SK-MEL-5 (cell line): ENCODE data around the gene CACNA2D3. TPM values are rescaled to one million over a fixed set of nuclear protein-coding genes. Genes with fewer than 3 reads are reported as not detected.
"Not testable (repeated sequence)": the region's sequence is repeated elsewhere in the genome, so short reads cannot be mapped to it uniquely, and the experiment has no call there.

Experiments used
- DNase-seq: peaks from one replicate; pipeline ENCODE4 v3.0.0-alpha.2; 2016; ENCODE audit warnings: low read depth, low spot score
- in situ Hi-C: cut with HindIII; loops from 2 replicates; pipeline ENCODE4 v1.10.0; 2016; ENCODE audit warnings: low sequenced_read_pairs, high pct_unique_total_duplicates, low pct_unique_long_range_greater_than_20kb
- polyA plus RNA-seq, 2 experiments: library from polyadenylated mRNA; depleted of rRNA; stranded (reverse); fragments of >200 nt; gene quantifications; 2 replicates each; pipeline ENCODE4 v1.2.3, GENCODE V29; 2015
- total RNA-seq: library from RNA; depleted of rRNA; stranded (reverse); fragments of >200 nt; shearing (Covaris generic); gene quantifications from 2 replicates; pipeline ENCODE4 v1.2.3, GENCODE V29; 2014; rRNA removed

The CACNA2D3 gene
- not detected in 2 replicates for total RNA-seq
- polyA plus RNA-seq (2015; cell fraction: cytosol; rRNA removed) = not detected in 2 replicates
- polyA plus RNA-seq (2015; cell fraction: nucleus; rRNA removed) = not detected in 2 replicates

- in situ Hi-C loops = no loop called here
- no peak for DNase-seq
Observed at GRCh38 chr3:54122324-54123002, at the start of gene CACNA2D3. TSS of gene CACNA2D3 (plus strand) at chr3:54122552.

DNA sequence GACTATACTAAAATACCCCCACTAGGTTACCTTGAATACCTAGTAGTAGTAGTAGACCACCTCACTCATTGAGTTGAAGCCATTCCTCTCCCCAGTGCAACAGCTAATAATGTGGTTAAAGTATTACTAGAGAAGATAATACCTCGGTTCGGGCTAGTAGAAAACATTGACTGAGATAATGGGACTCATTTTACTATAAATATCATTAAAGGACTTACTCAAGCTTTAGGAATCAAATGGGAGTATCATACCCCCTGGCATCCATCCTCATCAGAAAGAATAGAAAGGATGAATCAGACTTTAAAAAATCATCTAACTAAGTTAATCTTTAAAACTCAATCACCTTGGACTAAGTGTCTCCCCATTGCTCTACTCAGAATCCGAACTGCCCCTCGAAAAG is 49.0 kb upstream of the CACNA2D3 start:
- no peak for DNase-seq
- in situ Hi-C loops = no loop called here

- no peak for DNase-seq
- in situ Hi-C loops = no loop called here
Observed at GRCh38 chr3:54079314-54079713, 43.0 kb upstream of the CACNA2D3 start.

DNA sequence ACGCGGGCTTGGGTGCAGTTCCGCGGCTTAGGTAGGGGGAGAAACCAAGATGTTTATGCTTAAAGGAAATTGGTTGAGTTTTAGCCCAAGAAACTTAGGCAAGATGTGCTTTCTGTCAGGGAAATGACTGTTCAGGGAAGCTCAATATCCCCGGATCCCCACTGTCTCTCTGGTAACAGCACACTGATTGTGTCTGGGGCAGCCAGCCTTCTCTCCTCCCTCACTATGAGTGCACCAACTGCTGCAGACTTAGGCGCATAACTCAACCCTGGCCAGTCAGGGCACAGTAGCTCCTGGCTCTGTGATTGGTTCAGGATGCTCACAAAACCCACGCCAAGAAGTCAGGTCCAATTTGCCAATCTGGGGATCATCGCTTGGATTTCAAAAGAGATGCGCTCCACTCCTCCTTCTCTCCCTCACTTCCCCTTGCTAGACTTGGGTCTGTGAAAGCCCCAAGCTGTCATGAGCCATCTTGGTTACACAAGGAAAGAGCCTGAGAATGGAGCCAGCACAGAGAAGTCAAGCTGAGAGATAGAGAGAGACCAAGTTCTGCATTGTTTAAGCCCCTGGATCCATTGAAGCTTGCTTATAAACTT is 42.5 kb upstream of the CACNA2D3 start:
- no peak for DNase-seq
- in situ Hi-C loops = no loop called here

DNA sequence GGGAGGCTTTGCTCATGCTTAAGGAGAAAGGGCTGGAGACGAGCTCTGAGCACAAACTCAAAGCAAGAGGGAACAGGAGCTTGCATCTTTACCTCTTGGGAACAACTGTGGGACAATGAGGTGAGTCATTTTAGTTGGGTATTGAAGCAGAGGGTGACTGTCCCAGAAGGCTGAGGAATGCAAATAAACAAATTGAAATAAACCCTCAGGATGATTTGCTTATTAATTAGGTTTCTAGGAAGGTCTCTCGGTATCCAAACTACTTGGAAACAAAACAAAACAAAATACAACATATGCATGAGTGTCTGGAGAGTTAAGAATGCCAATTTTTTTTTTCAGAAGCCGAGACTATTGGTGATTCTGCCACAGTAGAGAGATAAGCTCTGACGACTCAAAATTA is 38.4 kb upstream of the CACNA2D3 start:
- in situ Hi-C loops = no loop called here
- DNase-seq = no peak

- DNase-seq = no peak
- in situ Hi-C loops = no loop called here
Observed at GRCh38 chr3:54085936-54086335, 36.4 kb upstream of the CACNA2D3 start.

DNA sequence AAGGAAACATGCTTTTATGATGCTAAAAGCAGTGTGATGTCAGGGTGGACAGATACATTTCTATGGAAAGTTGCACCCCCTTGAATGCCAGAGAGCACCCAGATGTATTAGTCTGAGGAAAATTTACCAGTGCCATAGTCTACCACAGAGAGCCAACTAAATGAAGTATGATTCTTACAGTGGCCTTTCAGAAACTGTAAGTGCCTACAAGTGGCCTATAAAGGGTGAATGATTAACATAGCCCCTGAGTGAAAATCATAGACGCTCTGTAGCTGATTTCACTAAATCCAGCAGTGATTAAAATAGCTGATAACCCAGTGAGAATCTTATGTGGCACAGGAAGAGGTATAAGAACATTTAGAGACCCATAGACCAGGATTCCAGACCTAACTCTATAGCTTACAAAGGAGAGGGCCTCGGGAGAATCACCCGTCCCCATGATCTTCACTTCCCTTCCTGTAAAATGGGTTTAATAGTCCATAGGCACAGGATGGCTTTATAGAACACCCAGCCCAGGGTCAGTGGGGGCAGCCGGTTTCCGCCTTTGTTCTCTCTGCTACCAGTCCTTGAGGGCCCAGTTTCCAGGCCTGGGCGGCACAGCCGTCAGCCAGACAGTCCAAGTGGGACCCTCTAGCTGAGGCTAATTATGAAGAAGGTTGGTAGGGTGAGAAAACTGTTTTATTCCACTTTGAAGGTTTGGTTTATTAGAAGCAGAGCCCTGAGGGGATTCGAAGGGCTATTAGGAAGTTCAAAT is 35.5 kb upstream of the CACNA2D3 start:
- DNase-seq = no peak
- in situ Hi-C loops = no loop called here

DNA sequence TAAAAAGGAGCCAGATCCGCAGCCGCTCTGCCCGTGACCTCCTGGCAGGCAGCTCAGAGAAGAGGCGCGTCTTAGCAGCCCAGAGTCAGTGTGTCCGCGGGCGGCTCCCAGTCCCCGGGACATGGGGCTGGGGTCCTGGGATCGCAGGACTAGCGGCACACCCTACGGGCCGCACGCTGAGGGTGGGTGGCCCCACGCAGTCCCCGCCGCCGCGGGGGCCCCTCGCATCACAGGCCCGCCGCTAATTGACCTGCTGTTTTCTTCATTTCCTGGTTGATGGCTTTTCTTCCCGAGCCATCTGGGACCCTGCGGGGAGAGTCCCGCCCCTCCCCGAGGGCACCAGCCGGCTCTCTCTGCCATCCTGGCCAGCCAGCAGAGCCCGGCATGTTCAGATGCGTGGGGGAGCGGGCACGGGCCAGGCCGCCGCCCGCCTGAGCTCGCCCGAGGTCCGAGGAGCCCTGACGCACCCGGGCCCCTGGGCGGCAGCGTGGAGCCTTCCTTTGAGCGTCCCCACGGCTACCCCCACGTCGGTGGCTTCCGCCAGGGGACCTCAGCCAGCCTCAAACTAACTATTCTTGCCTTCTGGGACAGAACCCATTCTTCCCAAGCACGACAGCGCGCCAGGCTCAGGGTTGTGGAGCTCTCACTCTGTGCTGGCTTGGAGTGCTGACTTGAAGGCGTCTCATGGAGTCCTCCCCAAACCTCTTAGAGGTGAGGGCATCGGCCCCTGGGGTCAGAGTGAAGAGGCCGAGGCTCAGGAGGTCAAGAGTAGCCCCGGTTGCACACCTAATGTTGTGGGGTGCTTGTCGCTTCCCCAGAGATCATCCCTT is 34.6 kb upstream of the CACNA2D3 start:
- in situ Hi-C loops = no loop called here
- no peak for DNase-seq

DNA sequence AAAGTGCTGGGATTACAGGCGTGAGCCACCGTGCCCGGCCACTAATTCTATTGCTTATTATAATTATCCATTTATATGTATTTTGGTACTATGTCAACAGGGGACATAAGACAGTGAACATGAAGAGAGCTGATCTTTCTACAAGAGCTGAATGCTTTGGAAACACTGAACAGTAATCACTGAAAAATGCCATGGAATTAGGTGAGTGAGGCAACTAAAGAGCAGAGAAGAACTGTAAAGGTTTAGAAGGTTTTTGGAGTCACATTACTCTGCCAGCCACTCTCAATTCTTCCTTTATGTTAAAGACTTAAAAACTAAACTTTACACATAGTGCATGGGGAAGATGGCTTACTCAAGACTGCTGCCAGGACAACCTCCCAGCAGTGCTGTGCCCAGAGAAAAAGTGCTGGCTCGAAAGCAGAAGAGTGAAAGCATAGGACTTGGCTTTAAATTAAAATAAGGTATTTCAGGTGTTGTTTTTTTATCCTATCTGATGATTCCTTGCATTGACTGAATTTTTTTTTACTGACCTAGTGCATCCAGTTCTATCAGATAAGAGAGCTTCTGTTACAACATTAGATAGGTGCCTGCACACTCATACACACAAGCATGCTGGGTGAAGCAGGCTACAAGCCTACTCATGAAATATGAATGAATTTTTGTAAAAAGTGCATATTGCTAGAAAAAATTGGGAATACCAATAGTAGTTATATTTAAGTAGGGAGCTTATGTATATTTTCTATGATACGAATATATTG is 28.7 kb upstream of the CACNA2D3 start:
- no peak for DNase-seq
- in situ Hi-C loops = no loop called here

GRCh38 chr3:54094926-54095325 is 27.4 kb upstream of the CACNA2D3 start:
- in situ Hi-C loops = no loop called here
- DNase-seq = no peak

DNA sequence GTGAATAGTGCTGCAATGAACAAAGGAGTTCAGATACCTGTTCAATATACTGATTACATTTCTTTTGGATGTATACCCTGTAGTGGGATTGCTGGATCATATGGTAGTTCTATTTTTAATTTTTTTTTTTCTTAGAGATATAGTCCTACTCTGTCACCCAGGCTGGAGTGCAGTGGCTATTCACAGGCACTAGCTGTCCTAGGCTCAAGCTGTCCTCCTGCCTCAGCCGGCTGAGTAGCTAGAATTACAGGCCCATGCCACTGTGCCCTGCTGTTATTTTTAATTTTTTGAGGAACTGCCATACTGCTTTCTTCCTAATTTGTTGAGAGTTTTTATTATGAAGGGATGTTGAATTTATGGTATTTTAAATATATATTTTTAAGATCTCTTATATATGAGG is 23.0 kb upstream of the CACNA2D3 start:
- in situ Hi-C loops = no loop called here
- no peak for DNase-seq

DNA sequence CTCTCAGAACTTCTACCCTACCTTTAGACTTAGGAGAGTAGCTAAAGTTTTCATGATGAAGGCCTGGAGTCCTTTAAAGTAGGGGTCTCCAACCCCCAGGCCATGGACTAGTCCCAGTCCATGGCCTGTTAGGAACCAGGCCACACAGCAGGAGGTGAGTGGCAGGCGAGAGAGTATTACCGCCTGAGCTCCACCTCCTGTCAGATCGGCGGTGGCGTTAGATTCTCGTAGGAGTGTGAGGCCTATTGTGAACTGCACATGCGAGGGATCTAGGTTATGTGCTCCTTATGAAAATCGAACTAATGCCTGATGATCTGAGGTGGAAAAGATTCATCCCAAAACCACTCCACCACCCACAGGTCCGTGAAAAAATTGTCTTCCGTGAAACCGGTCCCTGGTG is 18.3 kb upstream of the CACNA2D3 start:
- no peak for DNase-seq
- in situ Hi-C loops = no loop called here

DNA sequence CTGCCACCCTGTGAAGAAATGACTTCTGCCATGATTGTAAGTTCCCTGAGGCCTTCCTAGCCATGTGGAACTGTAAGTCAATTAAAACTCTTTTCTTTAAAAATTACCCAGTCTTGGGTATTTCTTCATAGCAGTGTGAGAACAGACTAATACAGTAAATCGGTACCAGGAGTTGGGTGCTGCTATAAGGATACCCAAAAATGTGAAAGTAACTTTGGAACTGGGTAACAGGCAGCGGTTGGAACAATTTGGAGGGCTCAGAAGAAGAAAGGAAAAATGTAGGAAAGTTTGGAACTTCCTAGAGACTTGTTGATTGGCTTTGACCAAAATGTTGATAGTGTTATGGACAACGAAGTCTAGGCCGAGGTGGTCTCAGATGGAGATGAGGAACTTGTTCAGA is 6.2 kb upstream of the CACNA2D3 start:
- in situ Hi-C loops, DNase-seq: not testable (repeated sequence)

DNA sequence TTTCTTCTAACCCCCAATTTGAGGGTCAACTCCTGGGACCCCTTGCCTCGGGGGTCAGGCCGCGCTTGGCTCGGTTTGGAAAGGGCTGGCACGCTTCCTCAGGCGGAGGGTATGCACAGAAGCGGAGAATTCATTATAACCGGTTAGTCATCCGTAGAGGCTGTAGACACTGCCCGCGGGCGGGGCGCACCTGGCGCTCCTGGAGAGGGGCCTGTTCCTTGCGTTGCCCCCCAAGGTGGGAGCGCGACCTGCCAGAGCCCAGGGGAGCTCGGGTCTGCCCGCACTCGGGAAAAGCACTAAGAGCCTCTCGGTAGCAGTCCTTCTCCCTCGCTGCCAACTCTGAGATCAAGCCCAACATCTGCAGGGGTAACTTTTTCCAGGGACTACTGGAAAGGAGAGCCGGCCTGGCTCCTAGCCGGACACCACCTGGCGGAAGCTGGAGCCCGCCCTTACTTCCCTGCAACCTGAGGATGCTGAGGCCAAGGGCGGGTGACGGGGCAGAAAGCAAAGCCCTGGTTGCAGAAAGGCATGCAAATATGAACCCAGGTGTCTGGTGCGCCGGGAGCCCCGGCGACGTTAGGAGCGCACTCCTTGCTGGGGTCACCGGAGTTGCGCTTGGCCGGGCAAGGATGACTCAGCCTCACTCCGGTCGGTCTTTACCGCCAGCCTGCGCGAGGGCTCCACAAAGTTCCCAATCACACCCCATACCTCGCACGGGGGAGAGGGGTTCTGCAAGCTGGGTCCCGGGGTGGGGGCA is 1.5 kb upstream of the CACNA2D3 start:
- in situ Hi-C loops = no loop called here

GRCh38 chr3:54121414-54122323 is 683 bp upstream of the CACNA2D3 start:
- no peak for DNase-seq
- in situ Hi-C loops = no loop called here

More for the DNA sequence above, 1.5 kb upstream of the CACNA2D3 start:
- no peak for DNase-seq
